BJ (cell line): ENCODE data around the gene TLE1. TPM values are rescaled to one million over a fixed set of nuclear protein-coding genes. Genes with fewer than 3 reads are reported as not detected.
"Not testable (repeated sequence)": the region's sequence is repeated elsewhere in the genome, so short reads cannot be mapped to it uniquely, and the experiment has no call there.

Source experiments
- CTCF ChIA-PET: fragments of 350-600 bp; formaldehyde crosslinking; extraction: SDS; loops from one replicate; lab custom pipeline; 2021; ENCODE audit warnings: antibody characterized with exemption, inconsistent platforms; lab: Yijun Ruan, JAX
- POLR2A ChIA-PET: fragments of 300-600 bp; sonication (Branson Sonifier 250); formaldehyde crosslinking; extraction: SDS; loops from one replicate; lab custom pipeline; 2021; ENCODE audit warnings: antibody characterized with exemption; lab: Charles Lee
- DNase-seq: peaks from one replicate; pipeline ENCODE4 v3.0.0-alpha.2; 2011; ENCODE audit warnings: low read depth
- H3K27me3 ChIP-seq: 2 replicates; pipeline ENCODE4 v1.6.0; 2011; ENCODE audit warnings: low read length; ENCODE audit not compliant: control insufficient read depth, insufficient read depth
- H3K36me3 ChIP-seq: 2 replicates; pipeline ENCODE4 v1.5.1; 2011; ENCODE audit warnings: low read length; ENCODE audit not compliant: control insufficient read depth, insufficient read depth
- H3K4me3 ChIP-seq: 2 replicates; pipeline ENCODE4 v1.5.1; 2011; ENCODE audit warnings: low read depth, mild to moderate bottlenecking, control low read depth, low read length
- CTCF ChIP-seq: IDR thresholded peaks from 2 replicates; pipeline ENCODE4 v1.5.1; 2011; ENCODE audit warnings: low read depth, mild to moderate bottlenecking, control low read depth, inconsistent platforms, low read length, moderate library complexity; ENCODE audit not compliant: insufficient read depth
- polyA plus RNA-seq: library from polyadenylated mRNA; depleted of rRNA; stranded (reverse); fragments of >200 nt; gene quantifications from 2 replicates; pipeline ENCODE4 v1.2.3, GENCODE V29; 2011

TLE1 gene
- polyA plus RNA-seq, 1 experiment = 9.6 TPM

GRCh38 chr9:81611664-81612063, 77.7 kb downstream of the TLE1 start:
- Histone ChIP-seq H3K27me3 (no peaks in the 10 kb centered on the region), H3K4me3 (no peak overlapping the region), H3K36me3 (peaks cover 3% of the 10 kb centered on the region; the same call in 1 of the 2 replicates)
- CTCF ChIA-PET = no interaction called here
- DNase-seq = no peak
- POLR2A ChIA-PET = no interaction called here
- no peak for TF ChIP-seq CTCF

- ChIA-PET POLR2A (no interaction called here), CTCF (no interaction called here)
- no peak for TF ChIP-seq CTCF
- Histone ChIP-seq H3K4me3 (no peak overlapping the region), H3K36me3 (peaks cover 3% of the 10 kb centered on the region; the same call in 1 of the 2 replicates), H3K27me3 (no peaks in the 10 kb centered on the region)
- no peak for DNase-seq
These were observed 78.6 kb downstream of the TLE1 start for GRCh38 chr9:81610740-81611107.

GRCh38 chr9:81609782-81610739, 79.3 kb downstream of the TLE1 start:
- H3K36me3 ChIP-seq = peaks cover 3% of the 10 kb centered on the region; the same call in 1 of the 2 replicates
- DNase-seq = no peak
- no peaks in the 10 kb centered on the region for H3K27me3 ChIP-seq
- CTCF ChIA-PET = no interaction called here
- TF ChIP-seq CTCF = no peak
- no peak overlapping the region for H3K4me3 ChIP-seq
- POLR2A ChIA-PET = no interaction called here

- no peaks in the 10 kb centered on the region for H3K27me3 ChIP-seq
- POLR2A ChIA-PET = no interaction called here
- H3K36me3 ChIP-seq = peaks cover 3% of the 10 kb centered on the region; the same call in 1 of the 2 replicates
- no peak for DNase-seq
- no peak overlapping the region for H3K4me3 ChIP-seq
- CTCF ChIA-PET = interaction anchor here (0.7 kb wide), 1 partner anchor 70 kb away, joined by 3 read pairs; no protein-coding TSS in a partner anchor
- no peak for TF ChIP-seq CTCF
These were observed 81.1 kb downstream of the TLE1 start for GRCh38 chr9:81608289-81608657.

GRCh38 chr9:81607593-81608288, 81.6 kb downstream of the TLE1 start:
- Histone ChIP-seq H3K4me3 (no peak overlapping the region), H3K36me3 (peaks cover 3% of the 10 kb centered on the region; the same call in 1 of the 2 replicates), H3K27me3 (no peaks in the 10 kb centered on the region)
- ChIA-PET POLR2A (interaction anchor here (0.6 kb wide), 1 partner anchor 882 kb away, joined by 4 read pairs; no protein-coding TSS in a partner anchor), CTCF (interaction anchor here (0.7 kb wide), 1 partner anchor 70 kb away, joined by 3 read pairs; no protein-coding TSS in a partner anchor)
- TF ChIP-seq CTCF = no peak
- no peak for DNase-seq

GRCh38 chr9:81606261-81606660, 83.1 kb downstream of the TLE1 start:
- CTCF ChIA-PET, DNase-seq, H3K4me3 ChIP-seq, H3K36me3 ChIP-seq, POLR2A ChIA-PET, H3K27me3 ChIP-seq: not testable (repeated sequence)
